Thoracic aorta endothelial cell (primary cell): Measurements from ENCODE around the gene FUS. TPM values are rescaled to one million over a fixed set of nuclear protein-coding genes. Genes with fewer than 3 reads are reported as not detected.

Experiments
- small RNA-seq: library from RNA; depleted of rRNA; stranded (forward); fragments of <200 nt; gene quantifications from one replicate; pipeline ENCODE3, GENCODE V24; 2012
- total RNA-seq: library from RNA; depleted of rRNA; stranded (reverse); fragments of >200 nt; gene quantifications from 2 replicates; pipeline ENCODE4 v1.2.3, GENCODE V29; 2012

Gene FUS
- 87.8 and 92.3 TPM in 2 replicates for total RNA-seq

DNA sequence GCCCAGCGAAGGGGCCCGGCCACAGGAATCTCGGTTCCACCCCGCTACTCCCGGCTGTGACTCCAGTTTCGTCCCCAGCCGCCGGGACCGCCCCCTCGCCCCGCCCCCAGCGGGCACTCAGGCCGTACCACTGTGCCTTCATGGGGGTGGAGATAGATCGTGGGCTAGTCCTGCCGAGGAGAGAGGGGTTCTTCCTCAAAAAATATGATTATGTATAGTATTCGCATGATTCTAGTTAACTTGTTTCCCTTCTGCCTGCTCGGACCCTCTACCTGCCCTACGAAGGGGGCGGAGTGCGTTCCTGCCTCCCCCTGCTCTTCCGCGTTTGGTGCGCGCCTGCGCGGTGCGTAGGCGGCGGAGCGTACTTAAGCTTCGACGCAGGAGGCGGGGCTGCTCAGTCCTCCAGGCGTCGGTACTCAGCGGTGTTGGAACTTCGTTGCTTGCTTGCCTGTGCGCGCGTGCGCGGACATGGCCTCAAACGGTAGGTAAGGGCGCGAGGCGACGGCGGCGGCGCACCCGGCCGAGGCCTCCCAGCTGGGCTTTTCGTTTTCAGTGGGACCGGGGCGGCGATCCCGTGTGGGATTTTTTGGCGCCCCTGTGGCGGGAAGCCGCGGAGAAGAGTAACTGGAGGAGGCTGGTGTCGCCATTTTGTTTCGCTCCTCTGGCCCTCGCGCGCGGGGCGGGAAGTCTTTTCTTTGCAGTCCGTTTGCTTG is at the start of gene FUS:
Gene FUS (plus strand): TSS at position 393 of the 713 bp plus-strand sequence. CDS start 76 bp downstream, at position 469.

DNA sequence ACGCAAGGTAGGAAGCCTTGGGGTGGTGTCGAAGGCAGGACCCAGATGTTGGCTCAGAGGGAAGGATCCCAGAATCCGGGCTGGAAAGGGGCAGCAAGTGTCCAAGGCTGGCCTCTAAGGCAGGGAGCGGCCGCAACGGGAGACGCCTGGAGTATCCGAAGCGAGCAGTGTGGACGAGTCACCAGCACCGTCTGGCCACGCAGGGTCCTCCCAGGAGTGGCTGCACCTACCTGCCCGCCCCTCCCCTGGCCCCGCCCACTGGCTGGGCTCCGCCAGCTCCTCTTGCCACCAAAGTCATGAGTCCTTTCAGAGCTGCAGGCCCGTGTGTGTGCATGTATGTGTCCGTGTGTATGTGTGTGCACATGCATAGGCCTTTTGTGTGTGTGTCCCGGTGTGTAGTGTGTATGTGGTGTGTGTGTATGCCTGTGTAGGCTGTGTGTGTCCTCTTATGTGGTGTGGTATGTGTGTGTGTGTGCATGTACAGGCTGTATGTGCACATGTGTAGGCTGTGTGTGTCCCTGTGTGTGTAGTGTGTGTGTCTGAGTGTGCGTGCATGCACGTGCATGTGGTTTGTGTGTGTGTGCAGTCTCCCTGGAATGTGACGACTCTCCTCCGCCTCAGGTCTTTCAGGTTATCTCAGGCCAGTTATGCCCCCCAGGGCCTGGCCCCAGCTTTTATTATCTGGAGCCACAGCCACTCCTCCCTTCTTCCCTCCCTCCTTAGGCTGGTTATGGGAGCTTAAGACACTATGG is 44.2 kb upstream of the FUS start, which contains the start of gene PRSS8:
Gene PRSS8 (minus strand): TSS at position 193 of the 752 bp plus-strand sequence. CDS start 229 bp downstream, outside the sequence.

DNA sequence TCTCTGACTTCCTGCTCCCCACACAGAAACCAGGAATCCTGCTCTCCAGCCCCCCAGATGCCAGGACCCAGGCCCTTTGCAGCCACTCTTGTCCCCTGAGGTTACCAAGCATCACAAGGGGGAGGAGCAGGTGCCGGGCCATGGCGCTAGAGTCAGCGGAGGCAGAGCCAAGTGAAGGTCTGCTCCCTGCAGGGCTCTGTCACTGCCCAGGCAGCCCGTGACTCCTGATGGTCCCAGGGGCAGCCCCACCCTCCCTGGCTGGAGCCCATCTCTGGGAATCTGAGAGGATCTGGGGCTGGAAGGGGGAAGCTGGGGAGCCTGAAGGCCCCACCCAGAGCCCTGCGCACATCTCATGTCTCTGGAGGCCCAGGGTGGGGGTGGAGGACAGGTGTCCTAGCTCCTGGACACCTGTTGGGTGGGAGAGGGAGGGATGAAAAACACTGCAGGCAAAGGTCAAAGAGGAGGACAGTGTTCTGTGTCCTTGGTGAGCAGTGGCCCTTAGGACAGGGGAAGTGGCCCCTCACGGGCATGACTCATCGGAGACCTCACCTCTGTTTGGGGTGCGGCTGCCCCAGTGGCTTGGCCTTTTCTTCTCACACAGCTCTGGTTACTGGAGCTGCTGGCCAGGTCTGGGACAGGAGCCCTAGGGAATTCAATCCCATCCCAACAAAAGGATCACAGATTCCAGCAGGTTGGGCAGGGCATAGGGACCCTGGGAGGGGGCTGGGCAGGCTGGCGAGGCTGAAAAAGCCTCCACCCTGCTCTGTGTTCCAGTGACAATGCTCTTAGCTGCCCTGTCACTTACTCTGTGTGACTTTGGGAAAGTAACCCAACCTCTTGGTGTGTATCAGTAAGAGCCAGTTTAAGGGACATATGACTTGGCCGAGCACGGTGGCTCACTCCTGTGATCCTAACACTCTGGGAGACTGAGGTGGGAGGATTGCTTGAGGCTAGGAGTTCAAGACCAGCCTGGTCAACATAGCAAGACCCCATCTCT is 29.7 kb upstream of the FUS start, which contains the start of gene PRSS36:
Gene PRSS36 (minus strand): TSS at position 173 of the 997 bp plus-strand sequence. CDS start 31 bp downstream, at position 142.

DNA sequence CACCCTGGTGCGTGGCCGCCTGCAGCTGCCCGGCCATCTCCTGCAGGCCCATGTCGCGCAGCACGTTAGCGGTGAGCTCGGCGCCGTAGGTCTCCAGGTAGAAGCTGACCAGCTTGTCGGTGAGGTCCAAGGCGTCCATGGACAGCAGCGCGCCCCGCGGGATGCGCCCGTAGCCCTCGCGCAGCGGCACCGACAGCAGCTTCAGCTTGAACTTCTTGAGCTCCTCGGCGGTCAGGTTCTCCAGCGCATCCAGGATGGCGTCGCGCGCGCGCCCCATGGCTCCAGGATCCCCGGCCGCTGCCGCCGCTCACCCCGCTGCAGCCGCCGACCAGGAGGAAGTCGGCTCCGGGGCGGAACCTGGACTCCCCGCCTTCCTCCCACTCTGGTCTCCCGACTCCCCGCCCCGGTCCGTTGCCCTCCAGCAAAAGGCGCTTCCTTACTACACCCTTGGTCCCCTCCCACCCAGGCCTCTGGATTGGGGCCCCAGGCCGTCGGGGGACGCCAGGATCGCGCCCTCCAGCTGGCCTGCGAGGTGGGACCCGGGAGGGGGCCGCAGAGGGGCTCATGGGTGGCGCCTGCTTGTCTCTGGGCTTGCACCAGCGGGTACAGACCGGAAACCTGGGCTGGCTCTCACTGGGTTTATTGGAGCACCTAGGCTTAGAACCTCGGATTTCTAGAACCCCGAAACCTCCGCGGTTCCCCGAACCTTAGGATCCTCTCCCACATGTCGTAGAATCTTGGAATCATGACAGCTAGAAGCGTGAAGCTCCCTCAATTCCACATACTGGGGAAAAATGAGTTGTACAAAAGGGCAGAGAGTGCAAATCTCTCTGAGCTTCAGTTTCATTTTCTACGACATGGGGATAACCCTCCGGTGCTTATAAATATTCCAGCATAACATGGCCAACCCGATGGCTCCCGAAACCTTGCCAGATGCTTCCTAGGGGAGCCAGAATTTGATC is 22.8 kb downstream of the FUS start, which contains the start of gene PYCARD:
Gene PYCARD (minus strand): TSS at position 347 of the 962 bp plus-strand sequence. CDS start 70 bp downstream, at position 277.

DNA sequence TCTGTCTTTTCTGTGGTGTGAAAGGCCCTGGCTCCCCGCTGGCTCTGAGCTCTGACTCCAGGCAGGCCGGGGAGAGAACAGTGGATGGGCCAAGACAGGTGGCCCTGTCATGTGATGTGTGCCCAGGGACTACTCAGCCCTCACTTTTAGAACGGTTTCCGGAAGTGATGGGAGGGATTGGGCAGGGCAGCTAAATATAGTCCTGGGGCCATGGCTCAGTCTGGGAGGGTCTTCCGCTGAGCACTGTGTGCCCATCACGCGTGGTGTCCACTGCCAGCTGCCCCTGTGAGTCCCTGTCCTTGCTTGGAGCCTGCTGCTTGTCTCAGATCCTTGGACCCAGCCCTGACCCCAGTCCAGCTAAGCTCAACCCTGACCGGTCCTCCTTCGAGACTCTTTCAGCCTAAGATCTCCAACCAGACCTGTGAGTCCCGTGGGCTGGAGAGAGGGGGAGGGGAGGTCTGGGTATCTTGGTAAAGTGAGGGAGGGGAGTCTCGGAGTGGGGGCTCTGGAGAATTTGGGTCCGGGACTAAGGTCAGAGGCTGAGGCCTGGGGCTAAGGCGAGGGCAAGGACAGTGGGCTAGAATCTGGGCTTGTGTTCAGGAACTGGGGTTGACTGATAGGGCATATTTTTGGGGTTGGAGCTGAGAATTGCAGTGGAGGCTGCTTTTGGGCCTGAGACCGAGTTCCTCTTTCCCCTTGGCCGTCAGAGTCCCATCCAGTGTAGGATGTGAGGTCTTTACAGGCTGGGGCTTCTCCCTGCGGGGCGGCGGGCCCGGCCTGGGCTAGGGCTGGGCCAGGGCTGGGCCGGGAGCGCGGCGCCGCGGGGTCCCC is 34.2 kb downstream of the FUS start, which contains the start of gene TRIM72:
Gene TRIM72 (plus strand): TSS at position 243 of the 831 bp plus-strand sequence. CDS start 620 bp downstream, outside the sequence.

DNA sequence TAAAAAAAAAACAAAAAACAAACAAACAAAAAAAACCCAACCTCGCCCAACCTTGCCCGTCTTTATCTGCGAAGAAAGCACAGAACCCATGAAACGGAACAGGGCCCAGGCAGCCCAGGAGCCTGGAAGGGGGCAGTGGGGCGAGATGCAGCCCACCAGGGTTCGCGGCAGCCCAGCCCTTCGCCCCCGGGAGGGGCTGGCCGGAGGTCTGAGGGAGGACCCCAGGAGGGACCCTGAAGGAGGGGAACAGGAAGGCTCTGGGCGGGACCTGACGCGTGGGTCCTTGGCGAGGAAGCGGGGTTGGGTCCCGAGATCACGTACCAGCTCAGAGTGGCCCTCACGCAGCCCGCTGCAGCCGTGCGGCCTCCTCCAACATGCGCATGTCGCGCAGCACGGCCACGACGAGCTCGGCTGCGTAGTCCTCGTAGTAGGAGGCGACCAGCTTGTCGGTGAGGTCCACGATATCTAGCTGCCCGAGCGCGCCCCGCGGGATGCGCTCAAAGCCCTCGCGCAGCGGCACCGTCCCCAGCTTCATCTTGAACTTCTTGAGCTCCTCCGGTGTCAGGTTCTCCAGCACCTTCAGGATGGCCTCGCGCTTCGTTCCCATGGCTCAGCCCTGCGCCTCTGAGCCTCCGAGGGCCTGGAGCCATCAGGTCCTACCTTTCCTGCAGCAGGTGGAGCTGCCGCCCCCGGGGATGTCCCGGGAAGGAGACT is 36.6 kb downstream of the FUS start, which contains the start of gene PYDC1:
Gene PYDC1 (minus strand): TSS at position 714 of the 714 bp plus-strand sequence. CDS start 107 bp downstream, at position 607.

Small RNA genes within 50 kb of the gene (small RNA-seq; reads per million reads assigned to genes)
- not detected for gene AC009088.4
- gene NDUFA3P6 = not detected

Other genes starting within 250 kb of the FUS start
- 13.0 and 16.7 TPM in 2 replicates for gene ORAI3, start 231.1 kb upstream of the FUS start, total RNA-seq
- gene SETD1A, start 222.4 kb upstream of the FUS start, total RNA-seq = 7.0 and 7.8 TPM in 2 replicates
- gene HSD3B7, start 194.9 kb upstream of the FUS start, total RNA-seq = 3.7 and 4.7 TPM in 2 replicates
- 0.27 and 0.36 TPM in 2 replicates for gene STX1B, start 169.5 kb upstream of the FUS start, total RNA-seq
- gene STX4, start 146.6 kb upstream of the FUS start, total RNA-seq = 22.2 and 26.3 TPM in 2 replicates
- 6.6 and 8.9 TPM in 2 replicates for gene ZNF668, start 105.9 kb upstream of the FUS start, total RNA-seq
- gene ZNF646, start 105.7 kb upstream of the FUS start, total RNA-seq = 12.2 and 15.3 TPM in 2 replicates
- gene PRSS53, start 91.2 kb upstream of the FUS start, total RNA-seq = 1.1 and 1.5 TPM in 2 replicates
- 65.3 and 77.1 TPM in 2 replicates for gene VKORC1, start 85.3 kb upstream of the FUS start, total RNA-seq
- gene BCKDK, start 71.8 kb upstream of the FUS start, total RNA-seq = 42.0 and 51.4 TPM in 2 replicates
- 24.1 and 31.4 TPM in 2 replicates for gene KAT8, start 62.5 kb upstream of the FUS start, total RNA-seq
- gene PRSS8, start 44.4 kb upstream of the FUS start, total RNA-seq = not detected in 2 replicates
- 0.13 and 0.14 TPM in 2 replicates for gene PRSS36, start 30.1 kb upstream of the FUS start, total RNA-seq
- gene PYCARD, start 22.6 kb downstream of the FUS start, total RNA-seq = 28.4 and 51.2 TPM in 2 replicates
- gene TRIM72, start 34.0 kb downstream of the FUS start, total RNA-seq = not detected in 2 replicates
- gene PYDC1, start 37.0 kb downstream of the FUS start, total RNA-seq = not detected in 2 replicates
- not detected in 2 replicates for gene ITGAM, start 79.8 kb downstream of the FUS start, total RNA-seq
- gene ITGAX, start 175.0 kb downstream of the FUS start, total RNA-seq = 0.27 and 2.9 TPM in 2 replicates
- not detected in 2 replicates for gene ITGAD, start 213.2 kb downstream of the FUS start, total RNA-seq
- not detected in 2 replicates for gene COX6A2, start 248.2 kb downstream of the FUS start, total RNA-seq